ENCODE data around the gene GLP2R.

The GLP2R gene

GRCh38 chr17:9886141-9886930 lies 60.6 kb downstream of the GLP2R start:
- FAIRE-seq (no peak), DNase-seq (ENCODE audit: insufficient read length, low spot score) (no peak)
- TF ChIP-seq POLR2A (IDR thresholded peaks at IDR 0.05; ENCODE audit: low read depth, low read length) = no peak

DNA sequence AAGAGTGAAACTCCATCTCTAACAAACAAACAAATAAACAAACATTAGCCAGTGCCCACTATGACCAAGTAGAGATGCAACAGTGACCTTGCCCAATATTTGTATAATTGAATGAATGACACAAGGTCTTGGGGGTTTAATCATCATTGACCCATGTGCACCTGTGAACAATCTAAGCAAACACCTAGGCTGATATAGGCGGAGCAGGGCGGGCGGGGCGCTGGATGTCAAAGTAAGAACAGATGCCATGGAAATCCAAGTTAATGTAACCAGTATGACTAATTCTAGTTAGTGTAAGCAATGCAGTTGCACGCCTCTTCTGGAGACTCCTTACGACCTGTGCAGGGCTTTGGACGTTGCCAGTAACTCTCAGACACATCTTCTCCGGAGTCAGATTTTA lies 61.8 kb downstream of the GLP2R start:
- FAIRE-seq (no peak), DNase-seq (ENCODE audit: insufficient read length, low spot score) (no peak)
- TF ChIP-seq POLR2A (IDR thresholded peaks at IDR 0.05; ENCODE audit: low read depth, low read length) = no peak

- FAIRE-seq (peak; percentile 43), DNase-seq (ENCODE audit: insufficient read length, low spot score) (peak; percentile 81)
- no peak for TF ChIP-seq POLR2A (IDR thresholded peaks at IDR 0.05; ENCODE audit: low read depth, low read length)
Observed at GRCh38 chr17:9890124-9890523, 64.4 kb downstream of the GLP2R start.

GRCh38 chr17:9893411-9894012 lies 67.8 kb downstream of the GLP2R start:
- no peak for FAIRE-seq
- TF ChIP-seq POLR2A (IDR thresholded peaks at IDR 0.05; ENCODE audit: low read depth, low read length) = no peak
- DNase-seq (ENCODE audit: insufficient read length, low spot score) = no peak

- DNase-seq (ENCODE audit: insufficient read length, low spot score) (no peak), FAIRE-seq (no peak)
- TF ChIP-seq POLR2A (IDR thresholded peaks at IDR 0.05; ENCODE audit: low read depth, low read length) = no peak
Observed at GRCh38 chr17:9894231-9894630, 68.5 kb downstream of the GLP2R start.

- FAIRE-seq (no peak), DNase-seq (ENCODE audit: insufficient read length, low spot score) (no peak)
- no peak for TF ChIP-seq POLR2A (IDR thresholded peaks at IDR 0.05; ENCODE audit: low read depth, low read length)
Observed at GRCh38 chr17:9895923-9896322, 70.2 kb downstream of the GLP2R start.

GRCh38 chr17:9897372-9897968 lies 71.7 kb downstream of the GLP2R start:
- FAIRE-seq (no peak), DNase-seq (ENCODE audit: insufficient read length, low spot score) (no peak)
- no peak for TF ChIP-seq POLR2A (IDR thresholded peaks at IDR 0.05; ENCODE audit: low read depth, low read length)

GRCh38 chr17:9898812-9899211 lies 73.1 kb downstream of the GLP2R start:
- no peak for TF ChIP-seq POLR2A (IDR thresholded peaks at IDR 0.05; ENCODE audit: low read depth, low read length)
- no peak for DNase-seq (ENCODE audit: insufficient read length, low spot score)
- FAIRE-seq = no peak

DNA sequence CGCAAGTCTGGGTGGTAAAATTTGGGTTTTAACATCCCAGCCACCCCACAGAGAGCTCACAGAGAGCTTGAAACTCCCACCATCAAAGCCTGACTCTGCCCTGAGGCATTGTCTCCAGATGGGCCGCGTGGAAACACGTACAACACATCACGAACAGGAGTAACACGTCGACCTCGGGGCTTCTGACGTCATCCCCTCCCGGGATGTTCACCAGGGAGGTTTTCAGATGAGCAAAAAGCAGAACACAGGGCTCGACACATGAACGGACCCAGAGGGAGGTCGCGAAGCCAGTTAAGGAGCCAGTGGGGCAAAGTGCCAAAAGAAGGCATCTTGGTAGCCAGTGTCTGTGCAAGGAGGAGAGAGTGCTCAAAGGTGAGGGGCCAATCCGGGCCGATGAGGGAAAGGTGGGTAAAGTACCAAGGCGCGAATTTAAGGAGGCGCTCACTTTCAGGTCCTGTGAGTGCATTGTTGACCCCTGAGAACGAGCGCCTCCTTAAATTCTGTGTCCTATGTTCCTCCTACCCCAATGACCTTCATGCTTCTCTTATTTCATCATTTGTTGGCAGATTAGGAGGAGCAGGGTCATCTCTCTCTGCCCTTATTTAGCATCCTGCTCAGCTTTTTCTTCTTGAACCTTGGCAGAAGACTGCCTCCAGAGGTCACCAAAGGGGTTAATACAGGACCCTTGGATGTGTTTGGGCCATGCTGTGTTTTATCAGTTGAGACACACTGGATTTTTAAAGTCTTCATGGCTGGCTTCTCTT lies 73.7 kb downstream of the GLP2R start:
- no peak for FAIRE-seq

DNA sequence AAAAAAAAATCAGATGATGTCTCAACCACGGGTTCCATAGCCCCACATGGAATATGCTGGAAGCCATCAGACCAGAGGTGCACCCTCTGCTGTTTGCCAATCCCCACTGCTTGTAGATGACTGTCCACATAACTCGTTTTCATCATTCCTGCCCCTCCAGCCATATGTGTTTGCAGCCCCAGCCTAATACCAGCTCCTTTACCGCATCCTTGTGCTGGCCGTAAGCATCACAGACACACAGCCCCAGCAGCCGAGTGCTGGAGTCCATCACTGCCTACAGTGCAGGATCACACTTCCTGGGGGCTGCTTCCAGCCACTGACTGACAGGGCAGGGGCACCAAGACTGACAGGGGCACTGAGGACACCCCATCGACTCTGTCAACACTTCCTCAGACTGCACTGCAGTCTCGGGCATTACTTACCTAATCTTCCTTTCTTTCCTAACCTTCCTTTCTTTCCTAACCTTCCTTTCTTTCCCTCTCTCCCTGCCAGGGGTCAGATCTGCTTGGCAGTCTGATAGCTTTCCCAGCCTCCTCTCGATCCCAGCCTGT lies 74.4 kb downstream of the GLP2R start:
- FAIRE-seq = no peak

More for the DNA sequence above, 73.7 kb downstream of the GLP2R start:
- TF ChIP-seq POLR2A (IDR thresholded peaks at IDR 0.05; ENCODE audit: low read depth, low read length) = no peak
- DNase-seq (ENCODE audit: insufficient read length, low spot score) = no peak

GRCh38 chr17:9900784-9901183 lies 75.1 kb downstream of the GLP2R start:
- FAIRE-seq (no peak), DNase-seq (ENCODE audit: insufficient read length, low spot score) (peak; percentile 64)
- TF ChIP-seq POLR2A (IDR thresholded peaks at IDR 0.05; ENCODE audit: low read depth, low read length) = no peak

More for the DNA sequence above, 74.4 kb downstream of the GLP2R start:
- DNase-seq (ENCODE audit: insufficient read length, low spot score) = no peak
- TF ChIP-seq POLR2A (IDR thresholded peaks at IDR 0.05; ENCODE audit: low read depth, low read length) = no peak

- DNase-seq (ENCODE audit: insufficient read length, low spot score) (no peak), FAIRE-seq (no peak)
- TF ChIP-seq POLR2A (IDR thresholded peaks at IDR 0.05; ENCODE audit: low read depth, low read length) = no peak
Observed at GRCh38 chr17:9902120-9902519, 76.4 kb downstream of the GLP2R start.

DNA sequence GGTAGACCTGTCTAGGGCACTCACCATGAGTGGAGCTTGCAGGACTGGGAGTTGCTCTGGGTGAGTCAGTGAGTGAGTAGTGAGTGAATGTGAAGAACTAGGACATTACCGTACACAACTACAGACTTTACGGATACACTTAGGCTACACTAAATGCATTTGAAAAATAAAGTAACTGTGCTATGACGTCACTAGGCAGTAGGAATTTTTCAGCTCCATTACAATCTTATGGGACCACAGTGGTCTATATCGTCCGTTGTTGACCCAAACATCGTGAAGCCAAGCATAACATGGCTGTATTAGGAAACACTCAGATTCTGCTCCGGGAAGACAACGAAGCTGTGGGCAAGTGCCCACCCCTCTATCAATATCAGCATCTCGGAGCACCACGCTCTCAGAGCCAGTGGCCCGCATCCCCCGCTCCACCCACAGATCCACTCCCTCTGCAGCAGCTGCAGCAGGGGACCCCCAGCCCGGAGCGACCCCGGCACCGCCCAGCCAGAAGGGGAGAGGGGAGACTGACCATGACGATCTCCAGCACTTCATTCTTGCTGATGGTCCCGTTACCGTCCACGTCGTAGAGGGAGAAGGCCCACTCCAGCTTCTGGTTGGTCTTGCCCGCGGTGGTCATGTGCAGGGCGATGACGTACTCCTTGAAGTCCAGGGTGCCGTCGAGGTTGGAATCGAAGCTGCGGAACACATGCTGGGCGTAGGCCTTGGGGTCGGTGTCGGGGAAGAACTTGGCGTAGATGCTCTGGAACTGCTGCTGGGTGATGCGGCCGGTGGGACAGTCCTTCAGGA lies 78.8 kb downstream of the GLP2R start:
- FAIRE-seq (no peak), DNase-seq (ENCODE audit: insufficient read length, low spot score) (no peak)
- no peak for TF ChIP-seq POLR2A (IDR thresholded peaks at IDR 0.05; ENCODE audit: low read depth, low read length)

Measured in H54 (cell line).